ENCODE results near the gene B9D1.

The B9D1 gene

DNA sequence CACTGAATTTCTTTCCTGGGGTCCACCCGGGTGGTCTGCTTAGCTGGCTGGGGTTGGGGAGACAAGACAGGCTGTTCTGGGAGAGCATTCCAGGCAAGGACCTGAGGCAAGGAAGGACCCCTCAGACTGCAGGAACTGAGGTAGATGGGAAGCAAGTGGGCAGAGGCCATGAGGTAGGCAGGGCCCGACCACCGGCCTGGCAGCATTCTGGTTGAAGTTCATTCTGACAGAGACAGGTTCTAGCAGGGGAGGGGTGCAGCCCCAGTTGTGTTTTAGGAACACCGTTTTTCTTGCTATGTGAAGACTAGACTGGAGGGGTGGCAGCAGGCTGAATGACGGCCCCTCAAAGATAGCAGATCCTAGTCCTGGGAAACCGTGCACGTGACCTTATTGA lies 17.5 kb downstream of the B9D1 start:
- Histone ChIP-seq H3K4me3 (IDR thresholded peaks at IDR 0.05; ENCODE audit: insufficient read depth, low read depth, low read length) (no peak overlapping the region), H3K4me2 (no peak overlapping the region), H4K20me1 (ENCODE audit: insufficient read depth) (no peaks in the 10 kb centered on the region), H3K27me3 (ENCODE audit: insufficient read depth, low read depth) (no peaks in the 10 kb centered on the region), H3K9ac (no peak overlapping the region), H3K36me3 (ENCODE audit: insufficient read depth) (no peaks in the 10 kb centered on the region), H3K4me1 (ENCODE audit: low read depth, poor library complexity, severe bottlenecking) (no peaks in the 10 kb centered on the region), H2AFZ (ENCODE audit: low read depth) (no peak overlapping the region), H3K79me2 (ENCODE audit: insufficient read depth, low read depth) (no peaks in the 10 kb centered on the region), H3K27ac (no peak overlapping the region)
- TF ChIP-seq, protein P1, sequence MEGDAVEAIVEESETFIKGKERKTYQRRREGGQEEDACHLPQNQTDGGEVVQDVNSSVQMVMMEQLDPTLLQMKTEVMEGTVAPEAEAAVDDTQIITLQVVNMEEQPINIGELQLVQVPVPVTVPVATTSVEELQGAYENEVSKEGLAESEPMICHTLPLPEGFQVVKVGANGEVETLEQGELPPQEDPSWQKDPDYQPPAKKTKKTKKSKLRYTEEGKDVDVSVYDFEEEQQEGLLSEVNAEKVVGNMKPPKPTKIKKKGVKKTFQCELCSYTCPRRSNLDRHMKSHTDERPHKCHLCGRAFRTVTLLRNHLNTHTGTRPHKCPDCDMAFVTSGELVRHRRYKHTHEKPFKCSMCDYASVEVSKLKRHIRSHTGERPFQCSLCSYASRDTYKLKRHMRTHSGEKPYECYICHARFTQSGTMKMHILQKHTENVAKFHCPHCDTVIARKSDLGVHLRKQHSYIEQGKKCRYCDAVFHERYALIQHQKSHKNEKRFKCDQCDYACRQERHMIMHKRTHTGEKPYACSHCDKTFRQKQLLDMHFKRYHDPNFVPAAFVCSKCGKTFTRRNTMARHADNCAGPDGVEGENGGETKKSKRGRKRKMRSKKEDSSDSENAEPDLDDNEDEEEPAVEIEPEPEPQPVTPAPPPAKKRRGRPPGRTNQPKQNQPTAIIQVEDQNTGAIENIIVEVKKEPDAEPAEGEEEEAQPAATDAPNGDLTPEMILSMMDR (conservative IDR thresholded peaks at IDR 0.05; ENCODE audit: low read depth, low read length): no peak

DNA sequence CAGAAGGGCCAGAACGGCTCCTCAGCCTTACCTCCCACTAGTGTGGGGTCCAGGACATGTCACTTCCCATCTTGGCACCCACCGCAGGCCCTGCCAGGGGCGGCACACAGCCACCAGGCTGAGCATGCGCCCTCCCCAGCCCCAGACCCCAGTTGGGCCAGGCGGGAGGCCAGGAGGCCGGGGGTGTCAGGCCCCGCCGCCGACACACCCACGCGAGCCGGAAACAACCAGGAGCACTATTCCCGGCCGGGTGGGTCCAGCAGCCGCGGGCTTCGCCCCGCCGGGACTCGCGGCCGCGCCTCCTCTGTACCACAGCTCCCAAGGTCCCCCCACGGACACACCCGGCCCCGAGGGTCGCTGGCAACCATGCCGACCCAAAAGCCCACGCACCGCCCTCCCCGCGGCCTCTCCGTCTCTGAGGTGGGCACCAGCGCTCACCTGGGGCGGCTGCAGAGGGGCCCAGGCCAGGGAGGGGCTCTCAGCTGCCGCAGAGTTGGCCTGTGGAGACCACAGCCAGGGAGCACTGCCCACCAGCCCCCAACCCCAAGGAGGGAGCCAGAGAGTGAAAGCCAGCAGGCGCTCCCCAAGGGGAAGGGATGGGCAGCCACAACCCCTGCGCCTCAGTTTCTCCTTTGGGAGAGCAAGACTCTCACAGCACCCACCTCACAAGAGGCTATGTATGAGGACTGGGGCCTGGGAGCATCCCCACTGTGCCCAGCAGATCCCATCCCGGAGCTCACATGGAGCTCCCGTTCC lies 18.0 kb downstream of the B9D1 start:
- TF ChIP-seq, protein P1 (conservative IDR thresholded peaks at IDR 0.05; ENCODE audit: low read depth, low read length): no peak
- H3K27ac ChIP-seq: no peak overlapping the region
- no peaks in the 10 kb centered on the region for H3K4me1 ChIP-seq (ENCODE audit: low read depth, poor library complexity, severe bottlenecking)
- no peak overlapping the region for H3K4me3 ChIP-seq (IDR thresholded peaks at IDR 0.05; ENCODE audit: insufficient read depth, low read depth, low read length)
- no peak overlapping the region for H2AFZ ChIP-seq (ENCODE audit: low read depth)
- no peaks in the 10 kb centered on the region for H3K36me3 ChIP-seq (ENCODE audit: insufficient read depth)
- no peaks in the 10 kb centered on the region for H3K27me3 ChIP-seq (ENCODE audit: insufficient read depth, low read depth)
- no peaks in the 10 kb centered on the region for H4K20me1 ChIP-seq (ENCODE audit: insufficient read depth)
- H3K4me2 ChIP-seq: no peak overlapping the region
- no peaks in the 10 kb centered on the region for H3K79me2 ChIP-seq (ENCODE audit: insufficient read depth, low read depth)
- no peak overlapping the region for H3K9ac ChIP-seq

DNA sequence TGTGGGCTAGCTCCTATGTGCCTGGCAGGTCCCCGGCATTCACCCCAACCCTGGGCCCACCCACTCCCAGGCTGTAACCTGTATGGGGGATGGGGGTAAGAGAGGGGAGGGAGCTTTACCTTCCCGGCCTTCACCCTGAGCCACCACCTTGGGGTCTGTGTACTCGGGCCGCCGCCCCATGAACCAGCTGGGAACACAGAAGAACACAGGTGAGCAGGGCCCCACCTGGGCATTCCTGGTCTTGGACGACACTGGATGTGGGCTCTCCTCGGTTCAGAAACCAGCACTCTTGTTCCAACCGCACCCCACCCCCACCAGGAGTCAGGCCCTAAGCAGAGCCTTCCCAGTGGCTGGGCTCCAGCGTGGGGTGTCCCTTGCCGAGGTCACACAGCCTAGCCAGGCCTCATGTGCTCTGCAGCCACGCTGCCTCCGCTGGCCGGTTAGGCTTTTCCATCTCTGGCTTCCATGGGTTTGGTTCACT lies 18.8 kb downstream of the B9D1 start:
- Histone ChIP-seq H3K4me3 (IDR thresholded peaks at IDR 0.05; ENCODE audit: insufficient read depth, low read depth, low read length) (no peak overlapping the region), H3K27ac (no peak overlapping the region), H3K4me2 (no peak overlapping the region), H3K79me2 (ENCODE audit: insufficient read depth, low read depth) (no peaks in the 10 kb centered on the region), H3K9ac (no peak overlapping the region), H3K4me1 (ENCODE audit: low read depth, poor library complexity, severe bottlenecking) (no peaks in the 10 kb centered on the region), H4K20me1 (ENCODE audit: insufficient read depth) (no peaks in the 10 kb centered on the region), H3K36me3 (ENCODE audit: insufficient read depth) (no peaks in the 10 kb centered on the region), H2AFZ (ENCODE audit: low read depth) (no peak overlapping the region), H3K27me3 (ENCODE audit: insufficient read depth, low read depth) (no peaks in the 10 kb centered on the region)
- TF ChIP-seq, protein P1 (conservative IDR thresholded peaks at IDR 0.05; ENCODE audit: low read depth, low read length): no peak

DNA sequence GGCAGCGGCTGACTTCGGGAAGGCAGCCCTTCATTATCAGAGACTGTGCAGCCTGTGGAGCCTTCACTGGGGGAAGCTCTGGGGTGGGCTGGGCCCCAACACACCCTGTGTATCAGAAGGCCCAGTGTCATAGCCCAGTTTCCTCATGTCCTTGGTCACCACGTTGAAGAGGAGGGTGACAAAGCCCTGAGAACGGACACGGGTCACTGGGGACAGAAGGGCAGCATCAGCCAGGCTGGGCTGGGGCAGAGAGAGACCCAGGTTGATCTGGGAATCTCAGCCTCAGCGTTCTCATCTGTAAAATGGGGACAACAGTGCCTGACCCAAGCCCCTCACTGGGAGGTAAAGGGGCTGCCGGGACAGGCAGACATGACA lies 19.3 kb downstream of the B9D1 start:
- H2AFZ ChIP-seq (ENCODE audit: low read depth): no peak overlapping the region
- no peaks in the 10 kb centered on the region for H3K4me1 ChIP-seq (ENCODE audit: low read depth, poor library complexity, severe bottlenecking)
- H3K4me3 ChIP-seq (IDR thresholded peaks at IDR 0.05; ENCODE audit: insufficient read depth, low read depth, low read length): no peak overlapping the region
- no peak overlapping the region for H3K27ac ChIP-seq
- H3K36me3 ChIP-seq (ENCODE audit: insufficient read depth): no peaks in the 10 kb centered on the region
- no peaks in the 10 kb centered on the region for H4K20me1 ChIP-seq (ENCODE audit: insufficient read depth)
- H3K79me2 ChIP-seq (ENCODE audit: insufficient read depth, low read depth): no peaks in the 10 kb centered on the region
- TF ChIP-seq, protein P1 (conservative IDR thresholded peaks at IDR 0.05; ENCODE audit: low read depth, low read length): no peak
- H3K27me3 ChIP-seq (ENCODE audit: insufficient read depth, low read depth): no peaks in the 10 kb centered on the region
- H3K4me2 ChIP-seq: no peak overlapping the region
- H3K9ac ChIP-seq: no peak overlapping the region

All from KMS-11 (cell line).